Transverse colon (tissue), 4 donors: ENCODE data around the gene FAM9A. TPM values are rescaled to one million over a fixed set of nuclear protein-coding genes. Genes with fewer than 3 reads are reported as not detected.

Experiments used
- DNase-seq: peaks from one replicate; pipeline ENCODE4 v3.0.0-alpha.2; 2019
- H3K27ac ChIP-seq, 4 donors: fragments of 200-600 bp; sonication (generic); 2 replicates each; pipeline ENCODE4 v1.5.1; 2016 to 2018; ENCODE audit warnings: inconsistent platforms in 4 of 4
- H3K27me3 ChIP-seq: fragments of 200-600 bp; sonication (generic); 2 replicates; pipeline ENCODE4 v1.5.1; 2017; ENCODE audit warnings: inconsistent platforms
- H3K36me3 ChIP-seq, 4 donors: fragments of 200-600 bp; sonication (generic); 2 replicates each; pipeline ENCODE4 v1.5.1; 2017 to 2019; ENCODE audit warnings: inconsistent platforms in 4 of 4
- H3K4me1 ChIP-seq, 4 donors: fragments of 200-600 bp; sonication (generic); 2 replicates each; pipeline ENCODE4 v1.5.1; 2017 to 2020; ENCODE audit warnings: inconsistent platforms in 4 of 4
- H3K4me3 ChIP-seq, 4 donors: fragments of 200-600 bp; sonication (generic); 1 replicate in 1 of 4; 2 replicates in 3 of 4; pipeline versions ENCODE4 v1.5.1 to v1.6.1; 2017 to 2019; ENCODE audit warnings: inconsistent platforms in 4 of 4
- H3K9me3 ChIP-seq, 2 donors: fragments of 200-600 bp; sonication (generic); 2 replicates each; pipeline ENCODE4 v1.5.1; 2017 to 2019; ENCODE audit warnings: inconsistent platforms in 2 of 2
- EP300 ChIP-seq: sonication (generic); formaldehyde crosslinking; IDR thresholded peaks from one replicate; pipeline ENCODE4 v1.6.1; 2017; ENCODE audit warnings: antibody characterized with exemption, low read depth
- POLR2A ChIP-seq: fragments of 450-650 bp; IDR thresholded peaks from one replicate; pipeline ENCODE4 v1.6.1; 2016; ENCODE audit warnings: antibody characterized with exemption, mild to moderate bottlenecking, moderate library complexity
- POLR2AphosphoS5 ChIP-seq, 3 donors: sonication (generic); formaldehyde crosslinking; IDR thresholded peaks; one replicate each; pipeline ENCODE4 v1.6.1; 2016; ENCODE audit warnings: antibody characterized with exemption in 3 of 3
- WGBS, 2 donors: methylation state at CpG; one replicate each; pipeline ENCODE4 v1.1.5; 2018; ENCODE audit warnings: low coverage in 1 of 2; 5-methylcytosine and 5-hydroxymethylcytosine counted together
- in situ Hi-C, 4 donors: fragments of 200-750 bp; cut with MboI; loops; one replicate each; pipeline versions ENCODE4 v1.15.0 to v1.15.1; 2017; ENCODE audit warnings: low sequenced_read_pairs in 3 of 4, low pct_ligation_motif_present in 1 of 4, low pct_unique_long_range_greater_than_20kb in 1 of 4
- intact Hi-C: fragments of 100-400 bp; cut with DNase I; formaldehyde crosslinking; loops from one replicate; pipeline ENCODE4 v1.15.1; 2023; ENCODE audit warnings: low total_unique reads
- total RNA-seq, 4 donors: library from RNA; depleted of rRNA; stranded (reverse); fragments of >200 nt; gene quantifications; one replicate each; pipeline ENCODE4 v1.1.0, GENCODE V29; 2016
- TF ChIP-seq, protein P1 (sequence below), 5 experiments: fragments of 200-600 bp in 3 of 5; fragments of 450-650 bp in 2 of 5; sonication (generic) in 3 of 5; IDR thresholded peaks; 1 replicate in 2 of 5; 2 replicates in 3 of 5; pipeline ENCODE4 v1.5.1; 2016 to 2017; ENCODE audit warnings: antibody characterized with exemption in 5 of 5, inconsistent platforms in 3 of 5, mild to moderate bottlenecking in 2 of 5, moderate library complexity in 1 of 5

The FAM9A gene
- total RNA-seq, 4 donors from 2014 or later = not detected

DNA sequence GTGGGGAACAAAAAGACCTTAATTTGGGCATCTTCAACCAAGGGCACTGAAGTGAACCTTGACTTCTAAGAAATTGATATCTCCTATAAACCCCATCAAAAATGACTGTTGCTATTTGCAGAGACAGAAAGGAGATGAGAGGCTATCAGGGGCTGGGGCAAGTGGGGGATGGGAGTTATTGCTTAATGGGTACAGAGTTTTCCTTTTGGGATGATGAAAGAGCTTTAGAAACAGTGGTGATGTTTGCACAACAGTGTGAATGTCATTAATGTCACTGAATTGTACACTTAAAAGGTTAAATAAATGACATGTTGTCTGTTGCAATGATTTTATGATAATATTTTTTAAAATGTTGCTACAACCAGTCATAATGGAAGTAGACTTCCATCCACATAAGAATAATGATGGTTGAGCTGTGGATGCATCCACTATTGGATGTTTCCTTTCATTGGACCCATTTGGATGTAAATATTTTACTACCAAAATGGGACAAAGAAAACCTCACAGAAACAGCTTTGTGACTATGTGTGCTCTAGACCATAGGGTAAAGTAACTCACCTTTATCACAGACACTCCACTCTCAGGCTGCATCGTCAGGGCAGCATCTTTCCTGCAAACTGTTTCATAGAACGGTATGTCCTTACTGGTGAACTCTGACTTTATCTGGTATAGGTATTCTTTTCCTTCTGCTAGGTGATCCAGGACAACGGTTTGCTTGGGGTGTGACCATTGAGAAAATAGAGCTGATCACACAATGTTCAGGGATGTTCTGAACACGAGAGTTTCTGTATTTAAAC, 31.6 kb upstream of the FAM9A start:
- intact Hi-C loops = no loop called here
- no peaks in the 10 kb centered on the region for H3K27me3 ChIP-seq
- H3K36me3 ChIP-seq = no peaks in the 10 kb centered on the region
- 56% methylated on average over 4 of the region's 4 CpGs; no CpG with 5 or more reads in 1 of the 2 donors for WGBS, 2 donors
- H3K4me3 ChIP-seq = no peak overlapping the region
- no peak for DNase-seq
- H3K9me3 ChIP-seq = no peaks in the 10 kb centered on the region
- in situ Hi-C loops = no loop called here
- no peaks in the 10 kb centered on the region for H3K4me1 ChIP-seq
- TF ChIP-seq POLR2A (no peak), POLR2AphosphoS5 (IDR thresholded peaks at IDR 0.05) (no peak), EP300 (no peak)
- TF ChIP-seq, protein P1, sequence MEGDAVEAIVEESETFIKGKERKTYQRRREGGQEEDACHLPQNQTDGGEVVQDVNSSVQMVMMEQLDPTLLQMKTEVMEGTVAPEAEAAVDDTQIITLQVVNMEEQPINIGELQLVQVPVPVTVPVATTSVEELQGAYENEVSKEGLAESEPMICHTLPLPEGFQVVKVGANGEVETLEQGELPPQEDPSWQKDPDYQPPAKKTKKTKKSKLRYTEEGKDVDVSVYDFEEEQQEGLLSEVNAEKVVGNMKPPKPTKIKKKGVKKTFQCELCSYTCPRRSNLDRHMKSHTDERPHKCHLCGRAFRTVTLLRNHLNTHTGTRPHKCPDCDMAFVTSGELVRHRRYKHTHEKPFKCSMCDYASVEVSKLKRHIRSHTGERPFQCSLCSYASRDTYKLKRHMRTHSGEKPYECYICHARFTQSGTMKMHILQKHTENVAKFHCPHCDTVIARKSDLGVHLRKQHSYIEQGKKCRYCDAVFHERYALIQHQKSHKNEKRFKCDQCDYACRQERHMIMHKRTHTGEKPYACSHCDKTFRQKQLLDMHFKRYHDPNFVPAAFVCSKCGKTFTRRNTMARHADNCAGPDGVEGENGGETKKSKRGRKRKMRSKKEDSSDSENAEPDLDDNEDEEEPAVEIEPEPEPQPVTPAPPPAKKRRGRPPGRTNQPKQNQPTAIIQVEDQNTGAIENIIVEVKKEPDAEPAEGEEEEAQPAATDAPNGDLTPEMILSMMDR (IDR thresholded peaks at IDR 0.05) = no peak
- H3K27ac ChIP-seq = no peak overlapping the region

DNA sequence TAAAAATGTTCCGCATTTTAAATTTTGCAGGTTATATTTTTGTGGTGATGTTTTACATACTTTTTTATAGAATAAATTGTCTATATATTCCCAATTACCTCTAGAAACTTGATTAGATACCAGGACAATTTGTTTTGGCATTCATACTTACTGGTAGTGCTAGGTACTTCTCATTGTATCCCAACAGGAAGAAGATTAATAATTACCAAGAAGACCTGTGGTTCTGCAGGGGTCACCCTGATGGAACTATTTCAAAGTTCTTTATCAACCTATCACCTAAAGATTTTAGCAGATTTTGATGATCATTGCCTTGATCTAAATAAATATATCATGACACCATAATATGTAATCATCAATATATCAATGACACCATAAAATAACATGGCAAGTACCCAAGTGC, 22.5 kb upstream of the FAM9A start:
- Histone ChIP-seq H3K27me3 (no peaks in the 10 kb centered on the region), H3K27ac (no peak overlapping the region), H3K36me3 (no peaks in the 10 kb centered on the region), H3K9me3 (no peaks in the 10 kb centered on the region), H3K4me1 (no peaks in the 10 kb centered on the region), H3K4me3 (no peak overlapping the region)
- 98% methylated on average over 1 of the region's 1 CpG; no CpG with 5 or more reads in 1 of the 2 donors for WGBS, 2 donors
- no peak for TF ChIP-seq POLR2AphosphoS5 (IDR thresholded peaks at IDR 0.05)
- no peak for TF ChIP-seq POLR2A
- TF ChIP-seq, protein P1 (IDR thresholded peaks at IDR 0.05) = no peak
- TF ChIP-seq EP300 = no peak
- no peak for DNase-seq
- intact Hi-C loops = no loop called here
- in situ Hi-C loops = loop anchor here in 1 of 4 donors (25.0 kb wide), 1 partner anchor 889 kb away; no protein-coding TSS in a partner anchor

GRCh38 chrX:8822002-8822401, 20.8 kb upstream of the FAM9A start:
- intact Hi-C loops (no loop called here), in situ Hi-C loops (loop anchor here in 1 of 4 donors (25.0 kb wide), 1 partner anchor 890 kb away; no protein-coding TSS in a partner anchor)
- WGBS, 2 donors = 79 to 100% methylated on average over 1 to 6 of the region's 6 CpGs

GRCh38 chrX:8820910-8821527, 19.8 kb upstream of the FAM9A start:
- 40 to 100% methylated on average over 1 to 5 of the region's 5 CpGs for WGBS, 2 donors
- H3K27me3 ChIP-seq = no peaks in the 10 kb centered on the region
- no peak overlapping the region for H3K4me3 ChIP-seq
- no peaks in the 10 kb centered on the region for H3K36me3 ChIP-seq
- H3K4me1 ChIP-seq = no peaks in the 10 kb centered on the region
- in situ Hi-C loops = loop anchor here in 1 of 4 donors (25.0 kb wide), 1 partner anchor 891 kb away; no protein-coding TSS in a partner anchor
- no peaks in the 10 kb centered on the region for H3K9me3 ChIP-seq
- no peak for DNase-seq
- no peak overlapping the region for H3K27ac ChIP-seq
- intact Hi-C loops = no loop called here
- TF ChIP-seq POLR2AphosphoS5 (IDR thresholded peaks at IDR 0.05) (no peak), EP300 (no peak), POLR2A (no peak)
- TF ChIP-seq, protein P1 (IDR thresholded peaks at IDR 0.05) = no peak

More at GRCh38 chrX:8822002-8822401, 20.8 kb upstream of the FAM9A start:
- no peaks in the 10 kb centered on the region for H3K36me3 ChIP-seq
- H3K27ac ChIP-seq = no peak overlapping the region
- H3K9me3 ChIP-seq = no peaks in the 10 kb centered on the region
- TF ChIP-seq, protein P1 (IDR thresholded peaks at IDR 0.05) = no peak
- TF ChIP-seq POLR2A = no peak
- TF ChIP-seq POLR2AphosphoS5 (IDR thresholded peaks at IDR 0.05) = no peak
- TF ChIP-seq EP300 = no peak
- no peaks in the 10 kb centered on the region for H3K27me3 ChIP-seq
- H3K4me3 ChIP-seq = no peak overlapping the region
- H3K4me1 ChIP-seq = no peaks in the 10 kb centered on the region
- DNase-seq = no peak
